ENCODE data around the gene SMC3.
"Not testable (repeated sequence)": the region's sequence is repeated elsewhere in the genome, so short reads cannot be mapped to it uniquely, and the experiment has no call there.

Gene SMC3

DNA sequence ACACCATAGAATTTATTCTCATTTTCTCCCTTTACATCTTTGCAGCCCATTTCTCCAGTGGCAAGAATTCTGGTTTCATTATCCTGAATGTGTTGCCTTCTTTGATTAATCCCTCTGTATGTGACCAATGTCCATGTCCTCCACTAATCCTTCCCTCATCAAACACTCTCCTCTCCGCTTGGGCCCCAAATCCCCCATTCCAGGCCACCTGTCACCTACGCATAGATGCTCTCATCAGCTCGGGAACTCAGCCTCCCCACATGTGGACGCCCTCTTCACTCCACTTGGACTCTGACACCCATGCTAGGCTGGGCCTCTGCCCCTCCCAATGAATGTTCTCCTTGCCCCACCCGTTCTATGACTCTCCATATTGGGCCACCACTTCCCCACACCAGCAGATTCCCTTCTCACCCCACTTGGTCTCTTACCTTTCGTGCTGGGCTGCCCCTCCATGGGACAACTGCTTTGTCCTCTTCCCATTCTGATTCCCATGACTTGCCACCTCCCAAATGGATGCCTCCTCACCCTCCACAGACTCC is 57.9 kb downstream of the SMC3 start:
- no peak for DNase-seq (ENCODE audit: low spot score)

DNA sequence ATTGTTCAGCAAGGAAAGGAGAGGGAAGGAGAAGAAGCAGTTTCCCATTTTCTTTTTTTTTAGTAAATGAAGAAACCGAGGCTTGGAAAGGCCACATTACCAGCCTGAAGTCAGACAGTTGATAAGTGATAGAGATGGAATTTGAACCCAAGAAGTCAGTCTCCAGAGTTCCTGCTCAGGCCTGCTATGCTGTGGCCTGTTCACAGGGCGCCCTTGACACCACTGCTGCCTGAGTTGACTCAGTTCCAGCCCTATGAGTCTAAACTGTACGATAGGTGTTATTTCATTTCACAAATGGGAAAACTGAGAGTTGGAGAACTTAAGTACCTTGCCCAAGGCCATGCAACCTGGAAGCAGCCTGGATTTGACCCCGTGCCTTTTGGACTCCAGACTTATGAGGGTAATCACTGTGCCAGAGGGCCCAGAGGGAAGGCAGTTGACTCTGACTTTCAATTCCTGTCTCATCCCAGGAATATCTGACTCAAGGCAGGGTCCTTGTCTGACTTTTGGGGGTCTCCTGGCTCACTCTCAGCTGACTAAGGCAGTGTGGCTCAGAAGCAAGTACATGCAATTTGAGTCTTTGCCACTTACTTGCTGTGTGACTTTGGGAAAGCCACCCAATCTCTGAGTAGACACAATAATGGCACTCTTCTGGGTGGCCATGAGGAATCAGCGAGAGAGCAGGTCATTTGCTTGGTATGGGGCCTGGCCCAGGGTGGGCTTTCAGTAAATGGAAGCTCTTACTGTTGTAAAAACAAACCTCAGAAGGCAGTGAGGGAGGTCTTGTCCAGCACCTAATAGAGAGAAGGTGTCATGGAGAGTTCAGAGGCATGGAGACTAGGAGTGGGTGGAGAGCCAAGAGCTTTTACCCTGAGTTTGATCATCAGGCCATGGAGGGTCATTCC is 58.7 kb downstream of the SMC3 start:
- no peak for DNase-seq (ENCODE audit: low spot score)

DNA sequence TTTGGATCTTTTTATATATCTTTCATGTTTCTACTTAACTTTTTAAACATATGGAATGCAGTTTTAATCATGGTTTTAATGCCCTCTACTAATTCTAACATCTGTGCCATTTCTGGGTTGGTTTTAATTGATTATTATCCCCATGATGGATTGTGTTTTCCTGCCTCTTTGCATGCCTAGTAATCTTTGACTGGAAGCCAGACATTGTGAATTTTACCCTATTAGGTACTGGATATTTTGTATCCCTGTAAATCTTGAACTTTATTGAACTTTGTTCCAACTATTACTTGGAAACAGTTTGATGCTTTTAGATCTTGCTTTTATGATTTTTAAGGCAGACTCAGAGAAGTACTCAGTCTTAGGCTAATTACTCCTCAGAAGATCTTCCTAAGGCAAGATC is 60.7 kb downstream of the SMC3 start:
- DNase-seq (ENCODE audit: low spot score), result no peak

DNA sequence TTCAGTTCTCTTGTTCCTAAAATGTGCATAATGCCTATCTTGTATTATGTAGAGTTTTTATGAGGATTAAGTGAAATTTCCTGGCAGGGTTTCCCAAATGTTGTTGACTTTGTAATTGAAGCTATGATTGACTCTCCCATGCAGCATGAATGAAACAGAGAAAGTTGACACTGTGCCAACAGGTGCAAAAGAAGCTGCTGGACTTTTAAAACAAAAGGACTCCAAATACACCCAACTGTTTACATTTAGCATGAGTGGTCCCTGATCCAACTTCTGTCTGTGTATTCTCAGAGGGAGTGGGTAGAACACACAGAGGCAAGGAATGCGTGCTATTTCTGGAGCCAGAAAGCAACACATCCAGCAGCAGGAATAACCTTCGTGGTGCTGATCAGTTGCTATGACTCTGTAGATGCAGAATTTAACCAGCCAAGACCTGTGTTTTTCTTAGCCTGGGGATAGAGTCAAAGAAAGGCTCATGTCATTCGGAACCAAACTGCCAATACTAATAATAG is 62.2 kb downstream of the SMC3 start:
- no peak for DNase-seq (ENCODE audit: low spot score)

DNA sequence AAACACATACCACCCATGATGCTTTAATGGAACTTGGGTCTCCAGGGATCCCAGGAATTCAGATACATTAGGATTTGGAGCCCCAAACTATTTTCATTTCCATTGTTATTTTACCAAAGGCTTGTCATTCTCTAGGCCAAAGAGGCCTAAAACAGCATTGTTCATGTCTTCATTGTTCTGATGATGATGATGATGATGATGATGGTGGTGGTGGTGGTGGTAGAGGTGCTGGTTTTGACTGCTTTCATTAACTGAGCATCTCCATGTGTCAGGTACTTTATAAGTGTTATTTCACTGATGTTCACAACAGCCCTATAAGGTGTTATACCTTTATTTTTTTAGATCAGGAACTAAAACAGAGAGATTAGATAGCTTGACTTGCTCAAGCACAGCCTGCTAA is 64.4 kb downstream of the SMC3 start:
- no peak for DNase-seq (ENCODE audit: low spot score)

DNA sequence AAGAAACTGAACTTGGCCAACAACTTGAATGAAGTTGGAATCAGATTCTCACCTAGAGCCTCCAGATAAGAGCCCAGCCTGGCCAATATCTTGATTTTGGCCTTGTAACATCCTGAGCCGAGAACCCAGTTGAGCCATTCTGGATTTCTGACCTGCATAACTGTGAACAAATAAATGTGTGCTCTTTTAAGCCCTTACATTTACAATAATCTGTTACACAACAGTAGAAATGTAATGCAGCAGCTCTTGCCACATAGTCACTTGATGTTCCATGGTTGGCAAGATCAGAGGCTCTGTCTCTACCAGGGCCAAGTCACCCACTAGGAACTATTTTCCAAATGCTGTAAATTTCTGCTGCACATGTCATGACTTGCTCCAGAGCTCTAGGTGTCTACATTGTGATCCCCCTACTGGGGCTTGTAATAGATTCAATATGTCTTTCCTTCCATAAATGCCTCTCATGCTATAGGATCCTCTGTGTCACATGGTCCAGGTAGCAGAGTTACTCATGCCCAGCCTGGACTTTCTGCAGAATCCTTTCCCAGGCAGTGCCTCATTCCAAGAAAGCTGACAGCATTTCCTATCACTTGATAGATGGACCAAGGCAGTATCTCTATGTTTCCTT is 65.2 kb downstream of the SMC3 start:
- DNase-seq (ENCODE audit: low spot score), result no peak

DNA sequence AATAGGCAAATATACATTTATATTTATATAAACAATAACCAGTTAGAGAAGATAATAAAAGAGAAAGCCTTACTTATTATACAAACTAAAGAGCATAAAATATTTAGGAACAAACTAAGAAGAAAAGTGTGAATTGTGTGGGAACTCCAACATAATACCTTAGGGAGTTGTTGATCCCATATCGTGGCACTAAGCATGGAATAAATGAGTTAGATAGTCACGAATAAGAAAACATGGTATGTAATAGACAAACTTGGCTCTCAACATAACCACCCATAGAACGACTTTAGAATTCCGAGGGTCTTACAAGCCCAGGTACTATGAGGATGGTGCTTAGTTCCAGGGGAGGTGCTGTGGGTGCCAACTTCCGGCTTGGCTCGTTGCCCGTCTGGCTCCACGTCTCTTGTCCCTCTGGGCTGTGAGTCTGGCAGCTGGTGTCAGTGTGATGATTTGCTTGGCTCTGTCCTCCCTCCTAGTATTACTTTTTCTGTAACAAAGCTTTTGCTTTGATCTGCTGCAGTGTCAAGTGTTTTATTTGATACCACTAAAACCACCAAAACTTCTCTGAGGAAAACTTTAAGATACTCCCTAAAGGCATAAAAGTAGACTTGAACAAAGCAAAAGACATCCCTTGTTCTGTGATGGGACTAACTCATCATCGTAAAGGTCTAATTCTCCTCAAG is 67.2 kb downstream of the SMC3 start:
- no peak for DNase-seq (ENCODE audit: low spot score)

DNA sequence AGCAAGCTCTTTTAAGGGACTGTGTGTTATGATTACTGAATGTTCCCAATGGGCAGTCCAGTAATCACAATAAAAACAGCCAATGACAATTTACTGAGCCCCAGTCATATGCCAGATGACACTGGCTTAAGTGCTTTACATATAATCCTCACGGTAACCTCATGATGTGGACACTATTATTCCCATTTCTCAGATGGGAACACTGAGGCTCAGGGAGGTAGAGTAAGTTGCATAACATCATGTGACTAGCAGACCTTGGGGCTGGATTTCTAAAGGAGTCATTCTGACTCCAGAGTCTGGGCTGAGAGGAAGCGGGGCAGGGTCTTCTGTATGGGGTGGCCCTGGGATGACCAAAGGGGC is 69.1 kb downstream of the SMC3 start:
- DNase-seq (ENCODE audit: low spot score), result no peak

DNA sequence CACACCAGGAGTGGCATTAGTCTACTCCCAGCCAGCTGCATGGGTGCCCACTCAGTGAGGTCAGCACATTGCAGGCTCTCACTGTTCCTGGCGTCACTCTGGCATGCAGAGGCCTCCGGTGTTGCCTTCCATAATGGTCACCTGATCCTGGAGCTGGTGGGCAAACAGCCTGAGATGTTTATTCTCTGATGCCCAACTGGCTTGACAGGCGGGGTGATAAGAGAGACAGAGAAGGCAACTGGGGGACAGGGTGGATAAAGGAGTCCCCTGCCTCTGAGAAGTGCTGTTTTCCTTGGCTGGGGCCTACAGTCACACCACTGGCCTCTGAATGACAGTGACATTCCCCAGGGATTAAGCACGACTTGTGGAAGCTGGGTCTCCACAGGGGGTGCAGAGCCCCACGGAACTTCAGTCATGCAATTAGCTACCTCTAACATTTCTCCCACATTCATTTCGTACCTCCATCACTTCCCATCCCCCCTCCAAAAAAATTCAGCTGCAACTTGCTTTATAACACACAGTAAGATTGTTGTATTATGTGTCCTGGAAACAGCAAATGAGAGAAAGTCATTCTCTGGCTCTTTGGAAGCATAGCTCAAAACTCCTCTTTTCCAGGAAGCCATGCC is 69.5 kb downstream of the SMC3 start:
- DNase-seq (ENCODE audit: low spot score), result no peak

DNA sequence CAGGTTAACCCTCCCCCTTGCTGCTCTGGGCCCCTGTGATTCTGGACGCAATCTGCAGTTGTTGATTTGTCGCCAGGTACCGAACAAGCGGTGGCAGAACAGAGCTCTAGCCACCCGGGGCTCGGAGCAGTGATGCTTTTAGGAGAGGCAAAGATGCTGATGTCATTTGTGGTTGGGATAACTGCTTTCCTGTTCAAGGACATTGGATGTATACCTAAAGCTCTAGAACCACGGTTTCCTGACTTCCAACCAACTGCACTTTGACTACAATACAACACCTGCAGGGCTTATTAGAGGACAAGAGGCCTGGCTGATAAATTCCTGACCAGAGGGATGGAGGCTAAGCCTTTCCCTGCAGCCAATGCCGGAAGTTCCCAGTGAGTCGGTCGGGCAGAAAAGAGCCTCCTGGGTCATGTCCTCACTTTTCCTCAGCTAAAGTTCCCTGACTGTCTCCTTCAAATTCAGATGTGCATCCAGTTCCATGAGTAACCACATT is 70.1 kb downstream of the SMC3 start:
- DNase-seq (ENCODE audit: low spot score), result no peak

DNA sequence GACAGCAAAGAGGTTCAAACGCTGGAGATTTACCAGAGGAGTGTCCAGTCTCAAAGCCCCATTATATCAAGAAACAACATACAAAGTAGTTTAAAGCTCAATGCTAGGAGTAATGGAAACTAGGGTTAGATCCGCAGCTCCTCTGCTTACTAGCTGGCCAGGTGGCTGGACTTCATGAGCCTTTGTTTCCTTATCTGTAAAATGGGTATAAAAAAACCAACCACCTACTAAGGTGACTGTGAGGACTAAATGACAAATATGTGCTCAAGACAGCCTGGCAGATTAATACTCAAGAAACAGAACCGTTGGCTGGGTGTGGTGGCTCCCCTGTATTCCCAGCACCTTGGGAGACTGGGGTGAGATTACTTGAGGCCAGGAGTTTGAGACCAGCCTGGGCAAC is 70.8 kb downstream of the SMC3 start:
- DNase-seq (ENCODE audit: low spot score), result no peak

DNA sequence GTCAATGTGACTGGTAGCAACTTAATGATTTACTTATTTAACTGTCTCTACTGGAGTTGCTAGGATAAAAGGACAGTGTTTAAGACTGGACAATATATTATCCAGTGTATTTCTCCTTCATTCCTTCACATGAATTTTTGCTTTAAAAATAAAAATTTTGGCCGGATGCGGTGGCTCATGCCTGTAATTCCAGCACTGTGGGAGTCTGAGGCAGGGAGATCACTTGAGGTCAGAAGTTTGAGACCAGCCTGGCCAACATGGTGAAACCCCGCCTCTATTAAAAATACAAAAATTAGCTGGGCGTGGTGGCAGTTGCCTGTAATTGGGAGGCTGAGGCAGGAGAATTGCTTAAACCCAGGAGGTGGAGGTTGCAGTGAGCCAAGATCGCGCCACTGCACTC is 71.6 kb downstream of the SMC3 start:
- not testable (repeated sequence) for DNase-seq (ENCODE audit: low spot score)

DNA sequence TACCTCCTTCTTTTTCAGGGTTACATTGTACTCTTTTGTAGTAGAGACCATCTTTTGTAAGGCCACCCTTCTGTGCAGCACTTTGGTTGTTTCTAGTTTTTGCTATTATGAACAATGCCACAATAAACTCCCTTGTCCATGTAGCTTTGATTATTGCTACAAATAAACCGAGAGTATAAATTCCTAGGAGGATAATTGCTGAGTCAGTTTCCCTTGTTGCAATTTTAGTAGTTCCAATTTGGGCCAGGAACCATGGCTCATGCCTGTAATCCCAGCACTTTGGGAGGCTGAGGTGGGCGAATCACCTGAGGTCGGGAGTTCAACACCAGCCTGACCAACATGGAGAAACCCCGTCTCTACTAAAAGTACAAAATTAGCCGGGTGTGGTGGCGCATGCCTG is 72.4 kb downstream of the SMC3 start:
- not testable (repeated sequence) for DNase-seq (ENCODE audit: low spot score)

DNA sequence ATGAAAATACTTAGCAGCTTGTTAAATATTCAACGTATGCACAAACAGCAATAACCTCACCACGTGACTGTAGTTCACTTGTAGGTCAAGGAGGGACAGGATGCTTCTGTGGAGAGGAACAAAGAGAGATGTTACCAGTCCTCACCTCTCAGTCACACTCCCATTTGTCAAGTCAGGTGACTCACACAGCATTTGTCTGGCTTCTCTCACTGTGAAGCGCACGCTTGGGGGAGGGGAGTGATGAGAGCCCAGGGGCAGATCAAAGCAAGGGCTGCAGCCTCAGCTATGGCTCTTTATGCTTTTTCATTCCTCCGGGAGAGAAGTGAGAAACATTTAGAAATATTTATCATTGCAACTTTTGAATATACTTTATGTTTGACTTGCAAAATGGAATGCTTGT is 73.8 kb downstream of the SMC3 start:
- DNase-seq (ENCODE audit: low spot score), result peak; percentile 30

DNA sequence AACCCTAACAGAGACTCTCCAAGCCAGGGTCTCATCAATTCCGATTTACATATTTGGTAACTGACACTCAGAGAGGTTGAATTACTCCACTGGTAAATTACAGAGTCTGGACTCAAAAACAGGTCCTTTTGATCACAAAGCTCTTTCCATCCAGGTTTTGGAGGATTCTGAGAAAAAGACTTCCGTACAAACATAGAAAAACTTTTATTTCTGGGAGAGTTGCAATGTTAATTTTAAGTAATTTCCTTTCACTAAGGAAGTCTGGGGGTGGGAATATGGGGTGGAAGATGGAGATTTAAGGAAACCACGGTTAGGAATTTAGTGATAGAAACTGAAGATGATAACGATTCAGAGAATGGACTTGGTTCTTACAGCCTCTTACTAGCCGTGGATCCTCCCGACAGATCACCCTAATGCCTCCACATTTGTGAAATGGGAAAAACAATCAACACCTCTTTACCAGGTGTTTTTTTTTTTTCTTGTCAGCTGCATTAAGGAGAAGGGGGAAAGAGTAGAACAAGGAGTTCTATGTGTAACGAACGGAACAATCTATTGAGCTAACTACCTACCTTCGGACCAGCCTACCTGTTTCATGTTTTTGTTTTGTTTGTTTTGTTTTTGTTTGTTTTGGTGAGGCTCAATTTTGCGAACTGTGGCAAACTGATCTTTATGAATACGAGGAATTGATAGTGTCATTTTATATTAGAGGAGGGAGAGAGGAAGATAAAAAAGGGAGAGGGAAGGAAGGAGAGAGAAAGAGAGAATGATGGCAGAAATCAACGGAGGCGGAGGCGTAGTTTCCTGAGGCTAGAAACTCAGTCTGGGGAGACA is 74.9 kb downstream of the SMC3 start:
- no peak for DNase-seq (ENCODE audit: low spot score)

DNA sequence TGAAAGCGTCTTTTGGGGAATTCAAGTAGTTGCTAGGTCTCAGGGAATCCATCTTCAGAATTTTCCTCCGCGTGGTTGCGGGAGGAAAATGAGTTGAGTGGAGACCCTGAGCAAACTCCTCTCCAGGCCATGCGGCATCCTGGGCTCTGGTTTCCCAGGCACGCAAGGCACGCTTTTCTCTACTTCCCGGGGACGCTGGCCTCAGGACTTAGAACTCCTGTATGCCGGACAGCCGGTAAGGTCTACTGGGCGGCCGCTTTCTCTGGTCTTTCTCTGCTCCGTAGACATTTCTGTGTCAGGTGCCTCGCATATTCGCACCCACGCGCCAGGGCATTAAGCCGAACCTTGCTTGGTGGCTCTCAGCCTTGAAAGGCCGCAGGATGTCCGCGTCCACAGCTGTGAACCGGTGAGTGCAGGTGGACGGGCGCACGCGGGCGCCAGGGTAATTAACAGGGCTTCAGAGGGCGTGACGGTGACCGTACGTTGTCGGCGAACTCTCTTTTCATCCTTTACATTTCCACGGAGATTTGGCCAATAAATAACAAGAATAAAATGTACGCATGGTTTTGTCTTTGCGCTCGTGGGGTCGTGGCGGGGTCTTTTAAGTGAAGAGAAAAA is 75.6 kb downstream of the SMC3 start:
- no peak for DNase-seq (ENCODE audit: low spot score)

DNA sequence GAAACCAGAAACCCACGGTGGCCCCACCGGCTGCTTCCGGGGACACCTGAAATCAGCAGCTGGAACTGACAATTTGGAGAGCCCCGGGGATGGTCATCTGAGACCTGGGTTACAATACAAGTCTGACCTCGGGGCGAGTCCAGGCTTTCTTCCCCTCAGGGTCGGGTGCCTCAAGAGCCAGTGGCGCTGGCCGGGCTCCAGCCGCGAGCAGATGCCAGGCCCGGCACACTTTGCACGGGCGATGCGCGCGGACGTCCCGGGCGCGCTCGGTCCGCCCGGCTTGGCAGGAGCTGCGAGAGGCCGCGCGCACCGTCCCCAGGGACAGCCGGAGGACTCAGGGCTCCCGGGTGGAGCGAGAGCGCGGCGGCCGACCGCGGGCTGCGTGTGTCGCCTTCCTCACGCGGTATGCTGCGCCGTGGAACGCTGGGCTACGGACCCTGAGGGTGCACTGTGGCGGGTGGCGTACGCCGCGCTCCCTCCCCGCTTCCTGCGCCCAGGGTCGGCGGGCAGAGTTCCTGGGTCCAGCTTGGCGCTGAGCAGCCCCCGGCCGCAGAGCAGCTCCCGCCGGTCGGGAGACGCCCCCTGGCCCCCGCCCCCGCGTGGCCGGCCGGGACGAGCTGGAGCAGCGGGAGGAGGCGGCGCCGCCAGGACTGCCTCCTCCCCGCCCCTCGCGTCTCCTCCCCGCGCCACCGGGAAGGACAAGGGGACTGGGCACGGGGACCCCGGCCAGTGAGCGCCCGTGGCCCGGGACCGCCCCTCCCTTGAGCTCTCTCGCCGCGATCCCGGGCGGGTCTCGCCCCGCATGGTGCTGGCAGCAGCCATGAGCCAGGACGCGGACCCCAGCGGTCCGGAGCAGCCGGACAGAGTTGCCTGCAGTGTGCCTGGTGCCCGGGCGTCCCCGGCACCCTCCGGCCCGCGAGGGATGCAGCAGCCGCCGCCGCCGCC is 76.4 kb downstream of the SMC3 start, which contains the start of gene RBM20:
Gene RBM20 (plus strand): TSS at position 684 of the 945 bp plus-strand sequence. CDS start 119 bp downstream, at position 803.
- DNase-seq (ENCODE audit: low spot score), result no peak

DNA sequence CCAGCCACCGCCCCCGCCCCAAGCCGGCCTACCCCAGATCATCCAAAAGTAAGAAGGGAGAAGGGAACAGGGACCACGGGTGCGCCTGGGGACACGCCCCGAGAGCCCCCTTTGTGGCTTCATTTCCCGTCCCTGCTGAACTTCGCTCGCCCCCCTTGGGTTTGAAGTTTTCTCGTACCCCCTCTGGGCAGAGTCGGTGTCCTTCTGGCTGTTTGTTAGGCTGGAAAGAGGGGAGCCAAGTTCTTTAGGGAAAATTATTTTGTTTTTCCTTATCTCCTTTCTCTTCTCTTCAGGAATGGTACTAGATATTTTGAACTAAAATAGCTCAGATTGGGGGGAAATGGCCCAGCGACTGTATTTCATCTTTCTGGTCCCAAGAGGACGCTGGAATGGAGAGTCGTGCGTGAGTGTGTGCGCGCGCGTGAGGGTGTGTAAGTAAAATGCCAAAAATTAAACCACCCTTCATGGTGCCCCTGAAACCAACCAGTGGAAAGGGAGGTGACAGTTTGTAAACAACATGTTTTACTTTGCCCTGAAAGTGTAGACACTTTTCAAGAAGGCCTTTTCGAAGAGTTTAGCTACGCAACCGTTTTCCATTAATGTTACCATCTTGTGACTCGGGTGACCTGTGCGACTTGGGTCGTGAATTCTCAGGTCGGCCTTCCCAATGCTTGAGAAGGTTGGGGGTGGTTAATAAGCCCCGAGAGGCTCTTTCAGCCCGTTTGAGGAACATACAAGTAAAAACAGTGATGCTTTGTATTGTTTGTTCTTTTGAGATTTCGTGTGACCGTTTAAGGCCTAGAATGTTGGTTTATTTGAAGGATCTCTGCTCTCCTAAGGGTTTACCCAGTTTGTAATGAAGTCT is 77.3 kb downstream of the SMC3 start:
- no peak for DNase-seq (ENCODE audit: low spot score)

All from RKO (cell line).